ENCODE measurements around the gene ADAMTSL1.

The ADAMTSL1 gene

GRCh38 chr9:18534611-18535010 lies 60.7 kb downstream of the ADAMTSL1 start:
- no peak for DNase-seq (ENCODE audit: low spot score in 2 of 2)
- H3K4me3 ChIP-seq = no peak overlapping the region
- H3K9me3 ChIP-seq = peaks cover 18% of the 10 kb centered on the region
- peaks cover 9% of the 10 kb centered on the region; the same call in 1 of the 2 replicates for H3K36me3 ChIP-seq (replicated peaks)
- no peaks in the 10 kb centered on the region for H3K4me1 ChIP-seq
- no peaks in the 10 kb centered on the region for H3K27me3 ChIP-seq (ENCODE audit: low read depth)
- in situ Hi-C loops (cut with MboI; ENCODE audit: low sequenced_read_pairs) = no loop called here

DNA sequence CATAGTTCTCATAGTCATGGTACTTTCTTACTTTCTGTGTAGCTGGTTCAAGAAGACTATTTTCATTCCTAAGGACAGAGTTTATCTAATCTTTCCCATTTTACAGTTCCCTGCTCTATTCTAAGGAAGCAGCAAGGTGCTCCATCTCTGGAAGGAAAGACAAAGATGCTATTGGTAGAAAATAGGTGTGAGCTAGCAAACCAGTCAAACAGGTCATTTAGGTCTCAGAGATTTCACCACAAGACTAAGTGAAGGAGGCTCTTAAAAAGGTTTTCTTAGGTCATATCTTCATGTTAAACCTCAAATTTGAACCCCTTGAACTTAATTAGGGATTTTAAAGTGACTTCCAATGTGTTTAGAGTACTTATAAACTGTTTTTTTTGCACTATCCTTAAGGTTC lies 62.6 kb downstream of the ADAMTSL1 start:
- Histone ChIP-seq H3K36me3 (replicated peaks) (peaks cover 9% of the 10 kb centered on the region; the same call in 1 of the 2 replicates), H3K27me3 (ENCODE audit: low read depth) (no peaks in the 10 kb centered on the region), H3K4me3 (no peak overlapping the region), H3K9me3 (peaks cover 18% of the 10 kb centered on the region), H3K4me1 (no peaks in the 10 kb centered on the region)
- no peak for DNase-seq (ENCODE audit: low spot score in 2 of 2)
- in situ Hi-C loops (cut with MboI; ENCODE audit: low sequenced_read_pairs) = no loop called here

- no peaks in the 10 kb centered on the region for H3K4me1 ChIP-seq
- H3K27me3 ChIP-seq (ENCODE audit: low read depth) = no peaks in the 10 kb centered on the region
- no peak overlapping the region for H3K4me3 ChIP-seq
- peaks cover 8% of the 10 kb centered on the region; the same call in 1 of the 2 replicates for H3K36me3 ChIP-seq (replicated peaks)
- no peak for DNase-seq (ENCODE audit: low spot score in 2 of 2)
- in situ Hi-C loops (cut with MboI; ENCODE audit: low sequenced_read_pairs) = no loop called here
- H3K9me3 ChIP-seq = peaks cover 15% of the 10 kb centered on the region
Observed at GRCh38 chr9:18539203-18539693, 65.3 kb downstream of the ADAMTSL1 start.

DNA sequence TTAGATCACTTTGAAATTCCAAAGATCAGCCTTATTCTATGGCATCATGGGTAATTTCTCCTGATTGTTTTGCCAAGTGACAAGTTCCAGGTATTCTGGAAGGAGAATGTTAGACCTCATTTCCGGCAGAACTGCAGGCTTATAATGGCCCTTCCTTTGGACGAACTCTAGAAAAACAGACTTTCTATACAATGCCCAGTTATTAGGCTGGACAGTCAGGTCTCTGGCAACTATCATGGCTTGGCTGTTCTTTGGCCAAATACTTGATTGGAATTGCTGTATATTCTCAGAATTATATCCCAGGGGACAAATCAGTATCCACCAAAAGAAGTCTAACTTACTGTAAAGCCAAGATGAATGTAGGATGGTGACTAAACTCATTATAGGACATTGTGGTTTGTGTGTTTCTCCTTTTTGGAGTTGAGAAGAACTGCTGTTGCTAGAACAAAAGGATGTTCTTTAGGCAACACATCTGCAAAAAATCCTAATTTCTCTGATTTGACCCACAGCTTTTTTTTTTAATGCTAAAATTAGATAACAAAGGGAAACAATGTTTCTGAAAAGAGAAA lies 69.0 kb downstream of the ADAMTSL1 start:
- DNase-seq (ENCODE audit: low spot score in 2 of 2) = no peak
- in situ Hi-C loops (cut with MboI; ENCODE audit: low sequenced_read_pairs) = no loop called here
- H3K4me3 ChIP-seq = no peak overlapping the region
- H3K4me1 ChIP-seq = no peaks in the 10 kb centered on the region
- no peaks in the 10 kb centered on the region for H3K9me3 ChIP-seq
- H3K27me3 ChIP-seq (ENCODE audit: low read depth) = no peaks in the 10 kb centered on the region
- no peaks in the 10 kb centered on the region for H3K36me3 ChIP-seq (replicated peaks)

DNA sequence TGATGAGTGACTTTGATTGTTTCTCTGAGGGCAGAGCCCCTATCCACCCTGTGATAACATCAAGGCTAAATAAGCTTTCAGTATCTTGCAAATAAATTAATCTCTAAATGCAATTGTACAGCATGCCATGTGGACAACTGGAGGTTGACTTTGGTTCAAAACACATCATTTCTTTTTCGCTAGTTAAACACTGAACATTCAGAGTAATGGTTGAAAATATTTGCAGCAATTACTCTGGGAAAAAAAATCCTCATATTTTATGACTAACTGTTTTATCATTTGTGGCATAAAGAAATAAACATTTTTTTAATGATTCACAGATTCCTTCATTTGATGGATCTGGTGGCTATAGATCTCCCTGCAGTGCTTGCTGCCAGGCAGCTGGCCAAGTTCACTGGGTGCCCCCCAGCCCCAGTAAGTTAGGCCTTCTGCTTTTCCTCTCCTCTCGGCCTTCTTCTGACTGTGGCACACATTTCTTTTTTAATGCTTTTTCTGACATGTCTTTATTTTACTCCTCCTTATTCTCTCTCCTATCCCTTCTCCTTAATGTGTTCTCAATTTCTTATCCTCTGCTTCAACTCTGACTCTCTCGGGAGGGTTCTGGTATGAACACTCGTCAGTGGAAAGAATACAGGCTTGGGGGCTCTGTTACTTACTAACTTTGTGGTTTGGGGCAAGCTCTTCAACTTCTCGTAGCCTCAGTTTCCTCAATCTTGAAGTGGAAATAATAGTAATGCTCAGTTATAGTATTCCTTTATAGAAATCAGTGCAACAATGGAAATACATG lies 69.6 kb downstream of the ADAMTSL1 start:
- H3K4me3 ChIP-seq = no peak overlapping the region
- no peaks in the 10 kb centered on the region for H3K4me1 ChIP-seq
- no peaks in the 10 kb centered on the region for H3K36me3 ChIP-seq (replicated peaks)
- H3K27me3 ChIP-seq (ENCODE audit: low read depth) = no peaks in the 10 kb centered on the region
- no peak for DNase-seq (ENCODE audit: low spot score in 2 of 2)
- H3K9me3 ChIP-seq = no peaks in the 10 kb centered on the region
- in situ Hi-C loops (cut with MboI; ENCODE audit: low sequenced_read_pairs) = no loop called here

DNA sequence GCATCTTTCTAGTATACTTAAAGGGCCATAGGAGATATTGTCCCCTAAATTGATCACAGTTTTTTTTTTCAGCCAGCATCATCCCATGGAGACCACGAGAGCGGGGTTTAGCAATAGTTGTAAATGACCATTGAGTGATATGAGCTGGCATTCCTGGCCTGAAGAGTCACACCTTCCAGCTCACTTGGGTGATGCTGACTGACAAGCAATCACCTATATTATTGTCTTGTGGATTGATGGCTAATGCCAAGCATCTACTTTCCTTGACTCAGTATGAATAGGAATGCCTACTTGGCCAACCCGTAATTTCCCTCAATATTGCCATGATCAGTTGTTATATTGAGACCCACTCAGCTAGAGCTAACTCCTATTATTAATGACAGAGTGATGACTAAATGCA lies 70.5 kb downstream of the ADAMTSL1 start:
- in situ Hi-C loops (cut with MboI; ENCODE audit: low sequenced_read_pairs) = no loop called here
- Histone ChIP-seq H3K4me1 (no peaks in the 10 kb centered on the region), H3K27me3 (ENCODE audit: low read depth) (no peaks in the 10 kb centered on the region), H3K9me3 (no peaks in the 10 kb centered on the region), H3K36me3 (replicated peaks) (no peaks in the 10 kb centered on the region), H3K4me3 (no peak overlapping the region)
- DNase-seq (ENCODE audit: low spot score in 2 of 2) = no peak

DNA sequence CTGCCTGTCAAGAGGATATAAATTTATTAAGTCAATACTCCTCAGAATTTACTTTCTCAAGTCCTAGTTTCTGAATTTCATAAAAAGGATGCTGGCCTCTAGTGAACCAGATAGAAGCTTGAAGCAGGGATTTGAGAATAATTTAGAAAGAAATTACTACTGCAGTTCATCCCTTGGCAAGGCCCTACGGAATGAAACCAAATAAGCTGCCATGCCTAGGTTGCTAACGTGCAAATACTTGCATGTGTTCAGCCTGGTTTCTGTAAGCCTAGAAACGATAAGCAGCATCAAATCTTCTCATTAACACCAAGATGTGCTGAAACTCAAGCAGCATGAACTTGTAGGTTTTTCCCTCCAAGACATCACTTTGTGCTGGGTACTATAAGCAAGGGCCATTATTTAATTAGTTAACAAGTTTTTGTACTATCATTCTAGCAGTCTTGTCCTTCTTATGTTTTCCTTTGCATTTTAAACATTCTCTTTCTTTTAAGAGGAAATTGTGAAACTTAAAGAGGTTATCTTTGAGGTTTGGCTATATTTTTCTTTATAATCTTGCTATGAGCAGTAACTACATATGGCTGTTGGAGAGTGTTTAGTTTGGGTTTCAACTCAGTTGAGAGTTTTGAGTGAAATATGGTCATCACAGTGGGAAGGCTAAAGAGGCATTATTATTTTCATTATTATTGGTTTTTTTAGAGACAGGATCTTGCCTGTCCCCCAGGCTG lies 71.8 kb downstream of the ADAMTSL1 start:
- in situ Hi-C loops (cut with MboI; ENCODE audit: low sequenced_read_pairs) = no loop called here
- Histone ChIP-seq H3K9me3 (no peaks in the 10 kb centered on the region), H3K36me3 (replicated peaks) (no peaks in the 10 kb centered on the region), H3K4me3 (no peak overlapping the region), H3K4me1 (no peaks in the 10 kb centered on the region), H3K27me3 (ENCODE audit: low read depth) (no peaks in the 10 kb centered on the region)
- DNase-seq (ENCODE audit: low spot score in 2 of 2) = no peak

DNA sequence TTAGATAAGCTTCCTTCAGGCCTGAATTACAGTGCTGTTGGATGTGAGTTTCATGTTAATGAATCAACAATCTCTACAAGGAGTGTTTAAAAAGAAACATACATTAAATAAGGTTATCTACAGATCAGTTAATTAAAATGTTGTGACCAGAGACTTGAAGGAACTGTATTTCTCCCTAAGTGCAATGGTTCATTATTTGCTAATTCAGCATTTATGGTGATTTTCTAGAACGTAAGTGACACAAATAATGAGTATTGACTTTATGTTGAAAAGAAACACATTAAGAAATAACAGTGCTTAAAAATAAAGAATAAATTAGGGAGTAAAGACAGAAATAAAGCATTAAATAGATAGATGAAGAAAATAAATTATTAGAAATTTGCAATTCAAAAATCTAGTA lies 74.5 kb downstream of the ADAMTSL1 start:
- no peaks in the 10 kb centered on the region for H3K4me1 ChIP-seq
- in situ Hi-C loops (cut with MboI; ENCODE audit: low sequenced_read_pairs) = no loop called here
- no peaks in the 10 kb centered on the region for H3K36me3 ChIP-seq (replicated peaks)
- H3K9me3 ChIP-seq = no peaks in the 10 kb centered on the region
- no peak for DNase-seq (ENCODE audit: low spot score in 2 of 2)
- no peak overlapping the region for H3K4me3 ChIP-seq
- no peaks in the 10 kb centered on the region for H3K27me3 ChIP-seq (ENCODE audit: low read depth)

- no peak for DNase-seq (ENCODE audit: low spot score in 2 of 2)
- Histone ChIP-seq H3K4me3 (no peak overlapping the region), H3K4me1 (no peaks in the 10 kb centered on the region)
Observed at GRCh38 chr9:18549772-18550171, 75.8 kb downstream of the ADAMTSL1 start.

GRCh38 chr9:18550286-18550685 lies 76.3 kb downstream of the ADAMTSL1 start:
- DNase-seq (ENCODE audit: low spot score in 2 of 2) = no peak
- Histone ChIP-seq H3K4me3 (no peak overlapping the region), H3K36me3 (replicated peaks) (no peaks in the 10 kb centered on the region), H3K27me3 (ENCODE audit: low read depth) (no peaks in the 10 kb centered on the region), H3K4me1 (no peaks in the 10 kb centered on the region), H3K9me3 (no peaks in the 10 kb centered on the region)
- in situ Hi-C loops (cut with MboI; ENCODE audit: low sequenced_read_pairs) = no loop called here

More at GRCh38 chr9:18549772-18550171, 75.8 kb downstream of the ADAMTSL1 start:
- Histone ChIP-seq H3K9me3 (no peaks in the 10 kb centered on the region), H3K27me3 (ENCODE audit: low read depth) (no peaks in the 10 kb centered on the region), H3K36me3 (replicated peaks) (no peaks in the 10 kb centered on the region)
- in situ Hi-C loops (cut with MboI; ENCODE audit: low sequenced_read_pairs) = no loop called here

DNA sequence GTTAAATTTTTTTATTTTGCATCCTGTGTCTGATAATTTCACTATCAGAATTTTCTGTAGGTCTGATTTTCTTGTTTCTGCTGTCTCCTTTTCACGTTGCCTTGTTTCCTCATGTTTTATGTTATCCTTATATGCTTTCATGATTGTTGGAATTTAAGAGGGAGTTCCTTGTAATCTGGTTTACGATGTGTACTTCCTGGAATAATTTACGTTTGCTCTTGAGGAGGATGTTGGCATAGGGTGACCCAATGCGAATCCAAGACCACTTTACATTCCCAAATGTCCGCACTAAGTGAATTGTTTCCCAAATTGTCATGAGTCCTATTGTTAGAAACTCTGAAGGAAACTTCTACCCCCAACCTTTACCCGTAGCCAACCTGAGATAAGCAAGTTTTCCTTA lies 80.3 kb downstream of the ADAMTSL1 start:
- no peak for DNase-seq (ENCODE audit: low spot score in 2 of 2)
- Histone ChIP-seq H3K4me1 (no peaks in the 10 kb centered on the region), H3K36me3 (replicated peaks) (no peaks in the 10 kb centered on the region), H3K4me3 (no peak overlapping the region), H3K9me3 (no peaks in the 10 kb centered on the region), H3K27me3 (ENCODE audit: low read depth) (no peaks in the 10 kb centered on the region)
- in situ Hi-C loops (cut with MboI; ENCODE audit: low sequenced_read_pairs) = no loop called here

GRCh38 chr9:18555105-18555883 lies 81.3 kb downstream of the ADAMTSL1 start:
- DNase-seq (ENCODE audit: low spot score in 2 of 2) = no peak
- Histone ChIP-seq H3K4me3 (no peak overlapping the region), H3K4me1 (no peaks in the 10 kb centered on the region), H3K9me3 (no peaks in the 10 kb centered on the region), H3K36me3 (replicated peaks) (no peaks in the 10 kb centered on the region), H3K27me3 (ENCODE audit: low read depth) (no peaks in the 10 kb centered on the region)
- in situ Hi-C loops (cut with MboI; ENCODE audit: low sequenced_read_pairs) = no loop called here

DNA sequence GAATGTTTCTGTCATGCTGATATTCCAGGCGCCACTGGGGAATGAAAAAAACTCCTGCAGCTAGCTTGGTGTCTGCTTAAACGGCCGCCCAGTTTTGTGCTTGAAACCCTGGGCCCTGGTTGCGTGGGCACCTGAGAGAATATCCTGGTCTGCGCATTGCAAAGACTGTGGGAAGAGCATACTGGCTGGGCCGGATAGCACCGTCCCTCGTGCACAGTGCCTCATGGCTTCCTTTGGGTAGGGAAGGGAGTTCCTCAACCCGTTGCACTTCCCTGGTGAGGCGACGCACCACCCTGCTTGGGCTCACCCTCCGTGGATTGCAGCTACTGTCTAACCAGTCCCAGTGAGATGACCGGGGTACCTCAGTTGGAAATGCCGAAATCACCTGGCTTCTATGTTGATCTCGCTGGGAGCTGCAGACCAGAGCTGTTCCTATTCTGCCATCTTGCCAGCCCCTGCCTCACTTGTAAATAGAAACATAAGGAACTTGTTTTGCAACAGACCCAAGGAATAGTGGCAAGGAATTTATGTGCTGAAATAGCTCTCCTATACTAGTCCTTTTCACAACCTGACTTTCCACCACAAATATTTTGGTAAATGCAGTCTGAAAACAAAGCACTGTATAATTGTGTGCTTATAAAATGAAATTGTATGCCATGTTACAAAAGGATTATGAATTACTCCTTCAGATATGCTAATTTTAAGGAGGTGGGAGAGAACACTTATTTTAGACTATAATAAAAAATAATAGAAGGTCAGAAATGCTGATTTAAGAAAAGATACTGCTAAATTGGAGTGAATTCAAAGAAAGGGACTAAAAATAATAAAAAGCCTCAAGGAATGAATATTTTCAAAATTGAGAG lies 90.3 kb downstream of the ADAMTSL1 start:
- peak; percentile 63 to 97 for DNase-seq (ENCODE audit: low spot score in 2 of 2)
- peaks cover 32% of the 10 kb centered on the region for H3K4me1 ChIP-seq
- peaks cover 2% of the 10 kb centered on the region; the same call in 1 of the 2 replicates for H3K9me3 ChIP-seq
- no peaks in the 10 kb centered on the region for H3K36me3 ChIP-seq (replicated peaks)
- H3K4me3 ChIP-seq = no peak overlapping the region
- no peaks in the 10 kb centered on the region for H3K27me3 ChIP-seq (ENCODE audit: low read depth)
- in situ Hi-C loops (cut with MboI; ENCODE audit: low sequenced_read_pairs) = no loop called here

All from HAP-1 (cell line).